Neutrophil (primary cell): ENCODE measurements around the gene TMEM135.

Experiments used
- H3K27ac ChIP-seq: fragments of 200-600 bp; sonication (generic); 2 replicates; pipeline ENCODE4 v1.5.1; 2016; ENCODE audit warnings: mild to moderate bottlenecking, moderate library complexity
- H3K27me3 ChIP-seq: fragments of 200-600 bp; sonication (generic); 2 replicates; pipeline ENCODE4 v1.6.0; 2016; ENCODE audit warnings: mild to moderate bottlenecking
- H3K36me3 ChIP-seq: fragments of 200-600 bp; sonication (generic); 2 replicates; pipeline ENCODE4 v1.5.1; 2017
- H3K4me1 ChIP-seq, 2 experiments: fragments of 200-600 bp in 1 of 2; sonication (generic) in 1 of 2; 1 replicate in 1 of 2; 2 replicates in 1 of 2; pipeline versions ENCODE4 v1.5.1 to v1.6.1; 2013 to 2016; ENCODE audit warnings: low read depth in 1 of 2, low read length in 1 of 2, mild to moderate bottlenecking in 1 of 2, moderate library complexity in 1 of 2; ENCODE audit not compliant: control insufficient read depth in 1 of 2, insufficient read depth in 1 of 2
- H3K4me3 ChIP-seq, 2 experiments: fragments of 200-600 bp in 1 of 2; sonication (generic) in 1 of 2; 1 replicate in 1 of 2; 2 replicates in 1 of 2; pipeline ENCODE4 v1.5.1; 2013 to 2016; ENCODE audit warnings: low read depth in 1 of 2, low read length in 1 of 2, mild to moderate bottlenecking in 1 of 2, moderate library complexity in 1 of 2
- H3K9me3 ChIP-seq: fragments of 200-600 bp; sonication (generic); 2 replicates; pipeline ENCODE4 v1.5.1; 2016
- TF ChIP-seq, protein P1 (sequence below): fragments of 200-600 bp; sonication (generic); IDR thresholded peaks from 2 replicates; pipeline ENCODE4 v1.5.1; 2016; ENCODE audit warnings: antibody characterized with exemption

TMEM135 gene

DNA sequence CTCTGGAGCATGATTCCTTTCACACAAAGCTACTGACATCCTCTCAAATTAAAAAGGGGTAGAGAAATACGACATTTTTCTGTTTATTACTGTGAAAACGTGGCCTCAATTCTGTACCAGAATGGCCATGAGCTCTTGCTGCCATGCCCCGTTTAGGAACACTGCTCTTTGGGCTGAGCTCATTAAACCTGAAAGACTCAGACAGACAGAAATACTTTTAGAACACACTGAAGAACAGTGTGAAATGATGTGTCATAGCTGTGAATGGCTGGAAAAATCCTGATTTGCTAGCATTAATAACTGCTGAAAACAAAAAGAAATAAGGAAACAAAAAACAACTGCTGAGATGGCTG is 32.2 kb upstream of the TMEM135 start:
- Histone ChIP-seq H3K4me3 (no peak overlapping the region), H3K27ac (no peak overlapping the region), H3K36me3 (no peaks in the 10 kb centered on the region), H3K9me3 (no peaks in the 10 kb centered on the region), H3K4me1 (no peaks in the 10 kb centered on the region), H3K27me3 (no peaks in the 10 kb centered on the region)
- TF ChIP-seq, protein P1, sequence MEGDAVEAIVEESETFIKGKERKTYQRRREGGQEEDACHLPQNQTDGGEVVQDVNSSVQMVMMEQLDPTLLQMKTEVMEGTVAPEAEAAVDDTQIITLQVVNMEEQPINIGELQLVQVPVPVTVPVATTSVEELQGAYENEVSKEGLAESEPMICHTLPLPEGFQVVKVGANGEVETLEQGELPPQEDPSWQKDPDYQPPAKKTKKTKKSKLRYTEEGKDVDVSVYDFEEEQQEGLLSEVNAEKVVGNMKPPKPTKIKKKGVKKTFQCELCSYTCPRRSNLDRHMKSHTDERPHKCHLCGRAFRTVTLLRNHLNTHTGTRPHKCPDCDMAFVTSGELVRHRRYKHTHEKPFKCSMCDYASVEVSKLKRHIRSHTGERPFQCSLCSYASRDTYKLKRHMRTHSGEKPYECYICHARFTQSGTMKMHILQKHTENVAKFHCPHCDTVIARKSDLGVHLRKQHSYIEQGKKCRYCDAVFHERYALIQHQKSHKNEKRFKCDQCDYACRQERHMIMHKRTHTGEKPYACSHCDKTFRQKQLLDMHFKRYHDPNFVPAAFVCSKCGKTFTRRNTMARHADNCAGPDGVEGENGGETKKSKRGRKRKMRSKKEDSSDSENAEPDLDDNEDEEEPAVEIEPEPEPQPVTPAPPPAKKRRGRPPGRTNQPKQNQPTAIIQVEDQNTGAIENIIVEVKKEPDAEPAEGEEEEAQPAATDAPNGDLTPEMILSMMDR = no peak

DNA sequence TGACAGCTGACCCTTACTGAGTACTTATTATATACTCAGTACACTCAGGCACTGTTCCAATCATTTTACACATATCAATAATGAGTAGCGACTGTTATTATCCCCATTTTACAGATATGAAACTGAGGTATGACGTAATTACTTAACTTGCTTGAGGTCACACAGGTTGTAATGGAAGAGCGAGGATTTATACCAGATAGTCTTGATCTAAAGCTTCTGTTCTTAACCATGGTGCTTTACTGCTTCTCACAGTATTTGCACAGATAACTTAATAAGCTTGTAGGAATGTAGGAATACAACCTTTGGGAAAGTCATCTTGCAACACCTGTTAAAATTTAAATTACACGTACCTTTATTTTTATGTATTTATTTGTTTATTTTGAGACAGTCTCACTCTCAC is 31.7 kb upstream of the TMEM135 start:
- no peaks in the 10 kb centered on the region for H3K4me1 ChIP-seq
- H3K9me3 ChIP-seq = no peaks in the 10 kb centered on the region
- TF ChIP-seq, protein P1 = no peak
- H3K27me3 ChIP-seq = no peaks in the 10 kb centered on the region
- no peak overlapping the region for H3K4me3 ChIP-seq
- no peaks in the 10 kb centered on the region for H3K36me3 ChIP-seq
- H3K27ac ChIP-seq = no peak overlapping the region

DNA sequence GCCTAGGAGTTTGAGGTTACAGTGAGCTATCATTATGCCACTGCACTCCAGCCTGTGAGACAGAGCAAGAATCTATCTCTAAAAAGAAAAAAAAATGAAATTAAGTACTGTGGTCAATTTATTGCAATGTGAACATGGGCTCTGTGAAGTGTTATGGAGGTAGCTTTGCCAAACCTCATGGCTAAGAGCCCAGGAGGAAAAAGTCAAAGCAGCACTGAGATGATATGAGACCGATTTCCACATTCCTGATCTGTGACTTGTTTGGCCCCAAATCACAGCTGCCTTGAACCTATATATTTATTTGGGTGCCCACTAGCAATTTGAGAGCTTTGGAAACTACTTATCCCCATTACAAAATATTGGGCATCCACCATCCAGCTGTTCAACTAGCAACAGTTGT is 29.8 kb upstream of the TMEM135 start:
- Histone ChIP-seq H3K36me3 (no peaks in the 10 kb centered on the region), H3K9me3 (no peaks in the 10 kb centered on the region), H3K4me3 (no peak overlapping the region), H3K27ac (no peak overlapping the region), H3K27me3 (no peaks in the 10 kb centered on the region), H3K4me1 (no peaks in the 10 kb centered on the region)
- TF ChIP-seq, protein P1 = no peak

DNA sequence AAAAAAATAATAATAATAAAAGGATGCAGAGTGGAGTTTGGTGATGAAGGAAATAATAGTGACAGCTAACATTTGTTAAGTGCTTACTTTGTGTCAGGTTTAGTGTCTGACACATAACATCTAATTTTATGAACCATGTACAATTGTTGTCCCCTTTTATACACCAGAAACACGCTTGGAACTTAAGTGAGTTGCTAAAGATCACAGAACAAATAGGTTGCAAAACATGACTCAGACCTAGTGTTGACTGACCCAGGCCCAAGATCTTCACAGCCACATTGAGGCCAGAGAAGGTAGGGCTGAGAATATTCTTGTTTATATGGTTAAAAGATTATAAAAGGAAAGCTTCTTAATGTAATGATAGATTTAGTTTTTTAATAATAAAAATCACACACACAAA is 25.6 kb upstream of the TMEM135 start:
- no peaks in the 10 kb centered on the region for H3K4me1 ChIP-seq
- no peak overlapping the region for H3K27ac ChIP-seq
- no peaks in the 10 kb centered on the region for H3K36me3 ChIP-seq
- H3K4me3 ChIP-seq = no peak overlapping the region
- TF ChIP-seq, protein P1 = no peak
- H3K27me3 ChIP-seq = no peaks in the 10 kb centered on the region
- H3K9me3 ChIP-seq = no peaks in the 10 kb centered on the region

DNA sequence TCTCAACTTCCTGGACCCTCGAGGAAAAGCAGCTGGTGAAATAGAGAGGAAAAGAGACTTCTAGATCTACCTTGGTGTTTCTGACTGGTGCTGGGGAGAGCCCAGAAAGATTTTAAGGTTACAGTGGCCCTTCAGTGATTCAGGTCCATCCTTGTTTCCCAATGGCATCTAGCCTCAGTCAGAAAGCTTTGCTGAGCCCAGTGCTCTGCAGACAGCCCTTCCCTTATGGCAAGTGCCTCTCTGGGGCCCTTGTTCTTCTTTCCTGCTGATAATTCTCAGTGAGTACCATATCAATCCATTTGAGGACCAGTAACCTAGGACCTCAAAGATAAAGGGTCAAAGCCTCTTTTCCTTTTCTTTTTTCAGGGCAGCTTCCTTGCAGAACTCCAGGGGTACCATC is 25.1 kb upstream of the TMEM135 start:
- no peak overlapping the region for H3K4me3 ChIP-seq
- TF ChIP-seq, protein P1 = no peak
- H3K9me3 ChIP-seq = no peaks in the 10 kb centered on the region
- H3K27ac ChIP-seq = no peak overlapping the region
- H3K27me3 ChIP-seq = no peaks in the 10 kb centered on the region
- H3K4me1 ChIP-seq = no peaks in the 10 kb centered on the region
- H3K36me3 ChIP-seq = no peaks in the 10 kb centered on the region
